Sigmoid colon (tissue), 4 donors: ENCODE measurements around the gene SSC5D.

Source experiments
- EP300 ChIP-seq, 4 donors: sonication (generic); formaldehyde crosslinking; IDR thresholded peaks; one replicate each; pipeline ENCODE4 v1.6.1; 2017; ENCODE audit warnings: antibody characterized with exemption in 4 of 4
- POLR2A ChIP-seq, 2 donors: fragments of 450-650 bp; IDR thresholded peaks; one replicate each; pipeline ENCODE4 v1.6.1; 2016; ENCODE audit warnings: antibody characterized with exemption in 2 of 2, mild to moderate bottlenecking in 2 of 2, moderate library complexity in 2 of 2
- POLR2AphosphoS5 ChIP-seq, 4 donors: sonication (generic); formaldehyde crosslinking; IDR thresholded peaks; one replicate each; pipeline ENCODE4 v1.6.1; 2017; ENCODE audit warnings: antibody characterized with exemption in 4 of 4
- TF ChIP-seq, protein P1 (sequence below), 4 experiments: fragments of 450-650 bp in 3 of 4; fragments of 200-600 bp in 1 of 4; IDR thresholded peaks; one replicate each; pipeline ENCODE4 v1.5.1; 2016 to 2019; ENCODE audit warnings: antibody characterized with exemption in 4 of 4, mild to moderate bottlenecking in 3 of 4, moderate library complexity in 2 of 4

DNA sequence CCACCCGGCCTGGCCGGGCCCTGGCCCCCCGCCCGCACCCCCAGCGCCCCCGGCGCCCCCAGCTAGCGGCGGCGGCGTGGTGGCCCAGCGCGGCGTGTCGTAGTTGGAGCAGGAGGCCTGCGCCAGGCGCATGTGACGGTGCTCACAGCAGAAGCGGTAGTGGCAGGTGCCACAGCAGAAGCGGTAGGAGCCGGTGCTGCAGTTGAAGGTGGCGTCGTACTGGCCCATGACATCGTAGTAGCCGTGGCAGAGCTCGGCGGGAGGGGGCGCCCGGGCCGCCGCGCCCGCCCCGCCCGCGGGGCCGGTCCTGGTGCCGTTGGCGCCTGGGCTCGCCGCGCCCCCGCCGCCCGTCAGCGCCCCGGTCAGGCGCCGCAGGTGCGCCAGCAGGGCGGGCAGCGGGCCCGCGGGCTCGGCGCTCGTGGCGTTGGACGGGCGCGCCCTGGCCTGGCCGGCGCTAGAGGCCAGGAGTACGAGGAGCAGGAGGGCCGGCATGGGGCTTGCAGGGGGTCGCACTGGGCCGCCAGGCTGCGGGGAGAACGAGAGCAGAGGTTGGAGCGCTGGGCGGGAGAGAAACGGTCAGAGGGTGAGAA lies 45.8 kb upstream of the SSC5D start:
- TF ChIP-seq POLR2A (IDR thresholded peaks at IDR 0.05) (no peak), EP300 (IDR thresholded peaks at IDR 0.05) (no peak), POLR2AphosphoS5 (IDR thresholded peaks at IDR 0.05) (no peak)
- TF ChIP-seq, protein P1, sequence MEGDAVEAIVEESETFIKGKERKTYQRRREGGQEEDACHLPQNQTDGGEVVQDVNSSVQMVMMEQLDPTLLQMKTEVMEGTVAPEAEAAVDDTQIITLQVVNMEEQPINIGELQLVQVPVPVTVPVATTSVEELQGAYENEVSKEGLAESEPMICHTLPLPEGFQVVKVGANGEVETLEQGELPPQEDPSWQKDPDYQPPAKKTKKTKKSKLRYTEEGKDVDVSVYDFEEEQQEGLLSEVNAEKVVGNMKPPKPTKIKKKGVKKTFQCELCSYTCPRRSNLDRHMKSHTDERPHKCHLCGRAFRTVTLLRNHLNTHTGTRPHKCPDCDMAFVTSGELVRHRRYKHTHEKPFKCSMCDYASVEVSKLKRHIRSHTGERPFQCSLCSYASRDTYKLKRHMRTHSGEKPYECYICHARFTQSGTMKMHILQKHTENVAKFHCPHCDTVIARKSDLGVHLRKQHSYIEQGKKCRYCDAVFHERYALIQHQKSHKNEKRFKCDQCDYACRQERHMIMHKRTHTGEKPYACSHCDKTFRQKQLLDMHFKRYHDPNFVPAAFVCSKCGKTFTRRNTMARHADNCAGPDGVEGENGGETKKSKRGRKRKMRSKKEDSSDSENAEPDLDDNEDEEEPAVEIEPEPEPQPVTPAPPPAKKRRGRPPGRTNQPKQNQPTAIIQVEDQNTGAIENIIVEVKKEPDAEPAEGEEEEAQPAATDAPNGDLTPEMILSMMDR (IDR thresholded peaks at IDR 0.05) = no peak
